Spinal cord (tissue), 10 donors: ENCODE results near the gene NEU2. TPM values are rescaled to one million over a fixed set of nuclear protein-coding genes. Genes with fewer than 3 reads are reported as not detected.

Experiments used
- DNase-seq, 6 donors: peaks; one replicate each; pipeline versions ENCODE4 v3.0.0 to v3.0.0-alpha.2; 2013 to 2015; ENCODE audit warnings: low spot score in 6 of 6, low read depth in 4 of 6
- H3K27ac ChIP-seq: one replicate; pipeline ENCODE4 v1.5.1; 2013; ENCODE audit warnings: low read depth, low read length, control low read depth
- H3K27me3 ChIP-seq: one replicate; pipeline ENCODE4 v1.6.1; 2013; ENCODE audit warnings: low read length; ENCODE audit not compliant: control insufficient read depth, insufficient read depth
- H3K36me3 ChIP-seq: one replicate; pipeline ENCODE4 v1.6.1; 2013; ENCODE audit warnings: low read length; ENCODE audit not compliant: control insufficient read depth, insufficient read depth
- H3K4me1 ChIP-seq: one replicate; pipeline ENCODE4 v1.6.1; 2013; ENCODE audit warnings: low read length; ENCODE audit not compliant: control insufficient read depth, insufficient read depth
- H3K4me3 ChIP-seq: one replicate; pipeline ENCODE4 v1.5.1; 2013; ENCODE audit warnings: low read depth, low read length, control low read depth
- H3K9me3 ChIP-seq: one replicate; pipeline ENCODE4 v1.6.1; 2013; ENCODE audit warnings: low read length; ENCODE audit not compliant: control insufficient read depth, insufficient read depth
- WGBS: methylation state at CpG from one replicate; pipeline ENCODE4 v1.1.5; 2013; ENCODE audit warnings: missing lambda C conversion rate; ENCODE audit not compliant: insufficient coverage; 5-methylcytosine and 5-hydroxymethylcytosine counted together
- polyA plus RNA-seq, 2 donors: library from polyadenylated mRNA; unstranded; fragments of 120-200 nt; gene quantifications; one replicate each; pipeline ENCODE4 v1.2.1, GENCODE V29; 2013; ENCODE audit not compliant: insufficient read length in 2 of 2
- total RNA-seq, 2 donors: library from RNA; depleted of rRNA in 1 of 2; stranded (reverse); fragments of 120-200 nt in 1 of 2; fragments of >200 nt in 1 of 2; gene quantifications; one replicate each; pipeline versions ENCODE4 v1.2.3 to v1.2.4, GENCODE V29; 2013 to 2014
- donor health status: healthy.

Gene NEU2
- total and polyA plus RNA-seq, 4 donors = not detected

DNA sequence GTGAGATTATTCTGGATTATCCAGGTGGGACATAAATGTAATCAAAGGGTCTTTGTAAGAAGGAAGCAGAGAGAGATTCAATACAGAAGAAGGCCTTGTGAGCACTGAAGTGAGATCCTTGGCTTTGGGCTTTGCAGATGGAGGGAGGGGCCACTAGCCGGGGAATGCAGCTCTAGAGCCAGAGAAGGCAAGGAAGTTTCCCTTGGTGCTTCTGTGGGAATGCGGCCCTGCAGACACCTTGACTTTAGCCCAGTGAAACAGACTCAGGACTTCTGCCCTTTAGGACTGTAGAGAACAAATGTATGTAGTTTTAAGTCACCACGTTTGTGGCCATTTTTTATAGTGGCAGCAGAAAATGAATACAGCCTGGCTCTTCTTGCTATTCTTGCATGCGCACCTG is 8.1 kb downstream of the NEU2 start:
- WGBS = 86% methylated on average over 4 of the region's 4 CpGs
- H3K27me3 ChIP-seq = no peaks in the 10 kb centered on the region
- H3K27ac ChIP-seq = no peak overlapping the region
- peaks cover 2% of the 10 kb centered on the region for H3K9me3 ChIP-seq
- no peaks in the 10 kb centered on the region for H3K36me3 ChIP-seq
- DNase-seq = no peak
- H3K4me3 ChIP-seq = no peak overlapping the region
- H3K4me1 ChIP-seq = no peaks in the 10 kb centered on the region

- no peak overlapping the region for H3K27ac ChIP-seq
- DNase-seq = no peak
- 83% methylated on average over 9 of the region's 10 CpGs for WGBS
Measured at GRCh38 chr2:233041722-233042323, 9.4 kb downstream of the NEU2 start.

GRCh38 chr2:233042549-233042948 is 10.1 kb downstream of the NEU2 start:
- Histone ChIP-seq H3K9me3 (no peaks in the 10 kb centered on the region), H3K4me1 (no peaks in the 10 kb centered on the region), H3K27me3 (no peaks in the 10 kb centered on the region), H3K27ac (no peak overlapping the region), H3K4me3 (no peak overlapping the region), H3K36me3 (no peaks in the 10 kb centered on the region)
- 91% methylated on average over 6 of the region's 9 CpGs for WGBS
- no peak for DNase-seq

More at GRCh38 chr2:233041722-233042323, 9.4 kb downstream of the NEU2 start:
- Histone ChIP-seq H3K9me3 (peaks cover 2% of the 10 kb centered on the region), H3K4me1 (no peaks in the 10 kb centered on the region), H3K36me3 (no peaks in the 10 kb centered on the region), H3K4me3 (no peak overlapping the region), H3K27me3 (no peaks in the 10 kb centered on the region)

DNA sequence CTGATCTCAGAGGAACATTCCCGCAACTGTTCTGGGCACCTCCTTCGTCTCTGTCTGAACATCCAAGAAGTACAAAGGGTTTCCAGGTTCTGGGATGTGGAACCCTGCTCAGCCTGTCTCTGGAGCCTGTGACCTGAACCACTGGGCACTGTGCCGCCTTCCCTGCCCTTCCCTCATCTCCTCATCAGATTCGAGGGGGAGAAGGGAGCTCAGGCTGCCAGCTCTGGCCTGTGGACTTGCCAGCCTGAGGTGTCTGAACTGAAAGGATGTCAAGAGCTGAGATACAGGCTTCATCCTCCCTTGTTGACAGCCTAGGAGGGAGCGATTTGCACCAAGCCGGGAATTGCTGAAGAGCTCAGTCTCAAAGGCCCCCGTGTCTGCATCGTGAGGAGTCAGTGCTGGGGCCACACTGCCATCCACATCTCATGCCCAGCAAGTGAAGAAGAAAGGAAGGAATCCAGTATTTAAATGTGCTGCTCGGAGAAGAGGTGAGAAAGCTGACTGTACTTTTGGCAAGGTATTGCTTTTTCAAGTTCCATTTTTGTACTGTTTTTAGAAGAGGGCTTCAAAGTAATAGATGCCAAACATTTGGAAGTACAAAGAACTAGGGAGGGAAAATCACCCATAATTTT is 12.6 kb downstream of the NEU2 start:
- H3K27ac ChIP-seq = no peak overlapping the region
- no peak overlapping the region for H3K4me3 ChIP-seq
- no peaks in the 10 kb centered on the region for H3K36me3 ChIP-seq
- WGBS = 83% methylated on average over 9 of the region's 9 CpGs
- H3K9me3 ChIP-seq = no peaks in the 10 kb centered on the region
- DNase-seq = no peak
- no peaks in the 10 kb centered on the region for H3K27me3 ChIP-seq
- H3K4me1 ChIP-seq = no peaks in the 10 kb centered on the region

DNA sequence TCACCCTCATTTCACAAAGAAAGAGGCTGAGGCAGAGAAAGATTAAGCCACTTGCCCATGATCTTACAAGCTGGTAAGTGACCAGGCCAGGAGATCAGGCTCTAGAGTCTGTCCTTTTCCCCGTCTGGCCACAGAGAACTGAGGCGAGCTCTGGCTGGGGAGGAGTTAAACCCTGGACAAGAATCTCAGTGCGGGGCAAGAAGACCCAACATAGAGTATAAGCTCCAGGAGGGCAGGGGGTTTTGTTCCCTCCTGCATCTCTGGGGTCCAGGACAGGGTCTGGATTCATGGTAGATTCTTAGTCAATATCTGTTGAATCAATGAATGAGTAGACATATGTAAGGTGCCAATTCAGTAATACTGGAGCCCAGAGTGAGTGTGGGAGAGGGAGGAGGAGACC is 14.7 kb downstream of the NEU2 start:
- 94% methylated on average over 3 of the region's 3 CpGs for WGBS
- Histone ChIP-seq H3K36me3 (no peaks in the 10 kb centered on the region), H3K4me3 (no peak overlapping the region), H3K9me3 (no peaks in the 10 kb centered on the region), H3K27me3 (no peaks in the 10 kb centered on the region), H3K4me1 (peaks cover 3% of the 10 kb centered on the region), H3K27ac (no peak overlapping the region)
- DNase-seq = no peak

GRCh38 chr2:233047667-233048066 is 15.2 kb downstream of the NEU2 start:
- Histone ChIP-seq H3K27ac (no peak overlapping the region), H3K36me3 (no peaks in the 10 kb centered on the region), H3K9me3 (no peaks in the 10 kb centered on the region), H3K27me3 (no peaks in the 10 kb centered on the region), H3K4me3 (no peak overlapping the region), H3K4me1 (peaks cover 3% of the 10 kb centered on the region)
- WGBS = 91% methylated on average over 9 of the region's 9 CpGs
- no peak for DNase-seq

DNA sequence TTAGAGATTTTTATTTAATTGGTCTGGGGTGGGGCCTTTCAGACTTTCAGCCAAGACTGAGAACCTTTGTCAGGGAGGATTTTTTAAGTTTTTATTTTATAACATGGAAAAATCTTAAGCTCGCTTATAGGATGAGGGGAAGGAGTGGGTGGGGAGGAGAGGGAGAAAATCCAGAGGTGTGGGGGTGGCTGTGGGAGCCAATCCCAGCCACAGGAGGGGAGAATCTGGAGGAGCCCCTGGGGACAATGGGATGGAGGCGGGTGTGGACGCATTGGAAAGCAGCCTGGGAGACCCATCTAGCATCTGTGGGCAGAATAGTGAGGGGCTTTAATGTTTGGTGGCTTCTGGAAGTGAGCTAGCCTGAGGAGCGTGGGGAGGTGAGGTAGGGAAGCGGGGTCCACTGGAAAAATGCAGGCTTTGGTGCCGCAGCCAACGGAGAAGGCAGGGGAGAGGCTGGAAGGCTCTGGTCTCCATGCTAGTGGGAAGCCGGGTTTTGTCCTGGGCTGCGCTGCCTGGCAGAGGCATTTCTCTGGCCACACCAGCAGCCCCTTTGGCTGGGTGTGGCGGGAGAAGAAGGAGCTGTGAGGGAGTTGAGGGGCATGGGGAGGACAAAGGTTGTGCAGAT is 16.2 kb downstream of the NEU2 start:
- H3K4me3 ChIP-seq = no peak overlapping the region
- no peak for DNase-seq
- H3K4me1 ChIP-seq = peaks cover 3% of the 10 kb centered on the region
- H3K27me3 ChIP-seq = no peaks in the 10 kb centered on the region
- no peaks in the 10 kb centered on the region for H3K9me3 ChIP-seq
- WGBS = 90% methylated on average over 10 of the region's 10 CpGs
- no peak overlapping the region for H3K27ac ChIP-seq
- no peaks in the 10 kb centered on the region for H3K36me3 ChIP-seq

- peaks cover 8% of the 10 kb centered on the region for H3K4me1 ChIP-seq
- H3K36me3 ChIP-seq = no peaks in the 10 kb centered on the region
- no peak overlapping the region for H3K4me3 ChIP-seq
- WGBS = 61% methylated on average over 3 of the region's 4 CpGs
- no peak for DNase-seq
- H3K27me3 ChIP-seq = no peaks in the 10 kb centered on the region
- H3K9me3 ChIP-seq = no peaks in the 10 kb centered on the region
- no peak overlapping the region for H3K27ac ChIP-seq
Measured at GRCh38 chr2:233049194-233049761, 16.8 kb downstream of the NEU2 start.

GRCh38 chr2:233051241-233052149 is 19.0 kb downstream of the NEU2 start:
- Histone ChIP-seq H3K9me3 (no peaks in the 10 kb centered on the region), H3K4me1 (peaks cover 13% of the 10 kb centered on the region), H3K27ac (no peak overlapping the region), H3K36me3 (no peaks in the 10 kb centered on the region), H3K27me3 (peaks cover 2% of the 10 kb centered on the region), H3K4me3 (no peak overlapping the region)
- WGBS = 34% methylated on average over 23 of the region's 24 CpGs
- peak in 1 of 6 donors; percentile 24 for DNase-seq
